Daoy (cell line): ENCODE data around the gene DGKD. TPM values are rescaled to one million over a fixed set of nuclear protein-coding genes. Genes with fewer than 3 reads are reported as not detected.
"Not testable (repeated sequence)": the region's sequence is repeated elsewhere in the genome, so short reads cannot be mapped to it uniquely, and the experiment has no call there.

ENCODE experiments used
- DNase-seq: peaks from one replicate; pipeline ENCODE4 v3.0.0-alpha.2; 2015; ENCODE audit warnings: low read depth
- total RNA-seq: library from RNA; depleted of rRNA; stranded (reverse); fragments of >200 nt; shearing (Covaris generic); gene quantifications from 2 replicates; pipeline ENCODE4 v1.2.3, GENCODE V29; 2014; rRNA removed

The DGKD gene, protein sequence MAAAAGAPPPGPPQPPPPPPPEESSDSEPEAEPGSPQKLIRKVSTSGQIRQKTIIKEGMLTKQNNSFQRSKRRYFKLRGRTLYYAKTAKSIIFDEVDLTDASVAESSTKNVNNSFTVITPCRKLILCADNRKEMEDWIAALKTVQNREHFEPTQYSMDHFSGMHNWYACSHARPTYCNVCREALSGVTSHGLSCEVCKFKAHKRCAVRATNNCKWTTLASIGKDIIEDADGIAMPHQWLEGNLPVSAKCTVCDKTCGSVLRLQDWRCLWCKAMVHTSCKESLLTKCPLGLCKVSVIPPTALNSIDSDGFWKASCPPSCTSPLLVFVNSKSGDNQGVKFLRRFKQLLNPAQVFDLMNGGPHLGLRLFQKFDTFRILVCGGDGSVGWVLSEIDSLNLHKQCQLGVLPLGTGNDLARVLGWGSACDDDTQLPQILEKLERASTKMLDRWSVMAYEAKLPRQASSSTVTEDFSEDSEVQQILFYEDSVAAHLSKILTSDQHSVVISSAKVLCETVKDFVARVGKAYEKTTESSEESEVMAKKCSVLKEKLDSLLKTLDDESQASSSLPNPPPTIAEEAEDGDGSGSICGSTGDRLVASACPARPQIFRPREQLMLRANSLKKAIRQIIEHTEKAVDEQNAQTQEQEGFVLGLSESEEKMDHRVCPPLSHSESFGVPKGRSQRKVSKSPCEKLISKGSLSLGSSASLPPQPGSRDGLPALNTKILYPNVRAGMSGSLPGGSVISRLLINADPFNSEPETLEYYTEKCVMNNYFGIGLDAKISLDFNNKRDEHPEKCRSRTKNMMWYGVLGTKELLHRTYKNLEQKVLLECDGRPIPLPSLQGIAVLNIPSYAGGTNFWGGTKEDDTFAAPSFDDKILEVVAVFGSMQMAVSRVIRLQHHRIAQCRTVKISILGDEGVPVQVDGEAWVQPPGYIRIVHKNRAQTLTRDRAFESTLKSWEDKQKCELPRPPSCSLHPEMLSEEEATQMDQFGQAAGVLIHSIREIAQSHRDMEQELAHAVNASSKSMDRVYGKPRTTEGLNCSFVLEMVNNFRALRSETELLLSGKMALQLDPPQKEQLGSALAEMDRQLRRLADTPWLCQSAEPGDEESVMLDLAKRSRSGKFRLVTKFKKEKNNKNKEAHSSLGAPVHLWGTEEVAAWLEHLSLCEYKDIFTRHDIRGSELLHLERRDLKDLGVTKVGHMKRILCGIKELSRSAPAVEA
- 13.5 TPM in 2 replicates for total RNA-seq

- peak; percentile 68 for DNase-seq
These were observed at the start of gene DGKD for GRCh38 chr2:233353769-233354499. TSS of gene DGKD (plus strand) at chr2:233354494. CDS start at chr2:233354519, 25 bp downstream.

GRCh38 chr2:233307565-233307964 lies 46.7 kb upstream of the DGKD start, which contains the start of gene SAG:
TSS of gene SAG (plus strand) at chr2:233307816. CDS start at chr2:233309190, 1,374 bp downstream.
- DNase-seq: no peak

DNA sequence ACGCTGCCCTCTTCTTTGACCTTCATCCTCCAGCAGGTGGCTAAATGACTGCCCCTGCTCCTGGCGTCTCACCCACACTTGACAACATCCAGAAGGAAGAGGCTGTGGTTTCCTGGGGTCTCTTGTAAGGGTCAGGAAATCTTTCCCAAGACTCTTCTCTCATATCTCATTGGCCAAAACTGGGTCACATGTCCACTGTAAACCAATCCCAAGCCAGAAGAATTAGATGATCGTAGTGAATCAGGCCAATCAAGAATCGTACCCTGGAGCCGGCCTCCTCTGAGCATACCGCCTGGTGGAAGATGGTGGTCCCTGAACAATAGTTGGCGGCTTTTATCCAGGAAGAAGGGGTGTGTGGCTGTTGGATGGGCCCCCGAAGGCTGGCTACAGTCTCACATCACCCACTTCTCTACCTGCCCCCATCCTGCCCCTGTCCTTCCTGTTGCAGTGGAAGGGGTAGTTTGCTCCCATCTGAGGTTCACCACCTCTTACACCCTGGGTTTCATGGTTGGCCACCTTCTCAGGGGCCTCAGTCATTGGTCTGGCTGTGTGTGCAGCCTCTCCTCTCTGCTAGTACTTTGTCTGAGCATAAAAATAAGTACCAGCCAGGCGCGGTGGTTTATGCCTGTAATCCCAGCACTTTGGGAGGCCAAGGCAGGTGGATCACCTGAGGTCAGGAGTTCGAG lies 42.9 kb upstream of the DGKD start:
- DNase-seq: no peak

GRCh38 chr2:233312874-233313273 lies 41.4 kb upstream of the DGKD start:
- DNase-seq: no peak

- no peak for DNase-seq
These were observed 39.9 kb upstream of the DGKD start for GRCh38 chr2:233314180-233314925.

GRCh38 chr2:233317196-233317943 lies 36.9 kb upstream of the DGKD start:
- no peak for DNase-seq

GRCh38 chr2:233319256-233319655 lies 35.0 kb upstream of the DGKD start:
- DNase-seq: no peak

DNA sequence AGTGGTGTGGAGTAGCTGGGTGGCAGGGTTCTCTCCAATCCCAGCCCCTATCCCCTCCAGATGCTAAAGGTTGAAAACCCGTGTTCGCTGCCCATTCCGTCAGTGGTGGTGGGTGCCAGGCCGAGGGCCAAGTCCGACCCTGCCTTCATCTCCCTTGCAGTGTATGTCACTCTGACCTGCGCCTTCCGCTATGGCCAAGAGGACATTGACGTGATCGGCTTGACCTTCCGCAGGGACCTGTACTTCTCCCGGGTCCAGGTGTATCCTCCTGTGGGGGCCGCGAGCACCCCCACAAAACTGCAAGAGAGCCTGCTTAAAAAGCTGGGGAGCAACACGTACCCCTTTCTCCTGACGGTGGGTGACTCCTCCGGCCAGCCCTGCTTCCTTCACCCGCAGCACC lies 33.8 kb upstream of the DGKD start:
- DNase-seq: no peak

- DNase-seq: no peak
These were observed 33.1 kb upstream of the DGKD start for GRCh38 chr2:233321166-233321565.

DNA sequence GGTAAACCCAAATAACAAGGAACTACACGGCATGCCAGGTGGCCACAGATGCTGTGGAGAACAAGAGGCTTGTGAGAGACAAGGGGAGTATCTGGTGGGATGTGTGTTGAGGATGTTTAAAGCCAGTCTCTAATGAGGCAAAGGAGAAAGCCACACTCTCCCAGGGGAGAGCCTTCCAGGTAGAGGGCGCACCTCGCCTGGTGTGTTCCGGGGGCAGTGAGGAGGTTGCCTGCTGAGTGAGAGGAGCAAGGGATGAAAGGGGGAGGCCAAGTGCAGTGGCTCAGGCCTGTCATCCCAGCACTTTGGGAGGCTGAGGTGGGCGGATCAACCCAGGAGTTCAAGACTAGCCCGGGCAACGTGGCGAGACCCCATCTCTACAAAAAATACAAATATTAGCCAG lies 30.4 kb upstream of the DGKD start:
- no peak for DNase-seq

DNA sequence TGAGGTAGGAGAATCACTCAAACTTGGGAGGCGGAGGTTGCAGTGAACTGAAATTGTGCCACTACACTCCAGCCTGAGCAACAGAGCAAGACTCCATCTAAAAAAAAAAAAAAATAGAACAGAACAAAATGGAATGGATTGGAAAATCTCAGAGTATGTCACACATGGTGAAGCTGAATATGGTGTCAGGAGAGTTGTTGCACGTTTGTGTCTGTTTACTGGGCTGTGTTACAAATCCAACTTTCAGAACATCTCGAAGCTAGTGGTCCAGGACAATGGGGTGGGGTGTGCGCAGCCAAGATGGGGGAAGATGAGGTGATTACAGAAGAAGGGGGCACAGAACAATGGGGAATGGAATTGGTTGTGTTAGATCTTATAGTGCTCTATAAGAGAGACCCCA lies 29.0 kb upstream of the DGKD start:
- DNase-seq: no peak

- no peak for DNase-seq
These were observed 28.5 kb upstream of the DGKD start for GRCh38 chr2:233325814-233326213.

GRCh38 chr2:233326500-233326899 lies 27.8 kb upstream of the DGKD start:
- no peak for DNase-seq

DNA sequence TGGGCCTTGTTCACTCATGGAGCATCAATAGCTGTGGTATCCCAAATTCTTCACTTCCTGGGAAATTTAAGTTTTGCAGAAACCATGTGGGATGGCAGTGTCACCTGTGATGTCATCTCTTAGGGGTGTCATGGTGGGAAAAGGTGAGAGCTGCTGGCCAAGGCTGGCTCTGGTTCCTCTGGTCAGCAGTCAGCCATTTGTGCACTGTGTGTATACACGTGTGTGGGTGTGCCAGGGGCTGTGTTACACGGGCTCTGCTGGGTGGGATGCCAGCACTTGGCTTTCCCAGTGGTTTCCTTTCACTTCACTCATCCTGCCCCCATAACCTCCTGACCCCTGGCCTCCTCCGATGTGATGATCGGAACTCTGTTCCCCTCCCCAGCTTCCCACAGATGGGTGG lies 25.4 kb upstream of the DGKD start:
- no peak for DNase-seq

GRCh38 chr2:233329489-233330135 lies 24.7 kb upstream of the DGKD start:
- DNase-seq: peak; percentile 89

GRCh38 chr2:233331536-233331935 lies 22.8 kb upstream of the DGKD start:
- DNase-seq: no peak

DNA sequence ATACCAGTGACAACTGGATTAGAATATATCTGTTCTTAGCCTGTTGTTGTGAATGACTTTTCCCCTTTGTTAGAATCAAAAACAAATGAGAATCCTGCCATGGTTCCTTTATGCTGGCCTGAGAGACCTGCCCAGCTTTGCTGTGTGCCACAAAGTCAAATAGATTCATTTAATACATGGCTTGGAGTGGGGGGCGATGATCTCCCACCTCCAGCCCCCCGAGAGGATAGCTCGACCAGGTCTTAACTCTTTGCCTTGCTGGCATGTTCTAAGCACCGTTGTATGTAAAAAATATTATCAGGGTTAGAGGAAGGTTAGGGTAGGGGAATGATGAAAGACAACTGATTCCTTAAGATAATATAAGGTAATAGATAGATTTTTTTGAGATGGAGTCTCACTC lies 22.2 kb upstream of the DGKD start:
- DNase-seq: no peak

DNA sequence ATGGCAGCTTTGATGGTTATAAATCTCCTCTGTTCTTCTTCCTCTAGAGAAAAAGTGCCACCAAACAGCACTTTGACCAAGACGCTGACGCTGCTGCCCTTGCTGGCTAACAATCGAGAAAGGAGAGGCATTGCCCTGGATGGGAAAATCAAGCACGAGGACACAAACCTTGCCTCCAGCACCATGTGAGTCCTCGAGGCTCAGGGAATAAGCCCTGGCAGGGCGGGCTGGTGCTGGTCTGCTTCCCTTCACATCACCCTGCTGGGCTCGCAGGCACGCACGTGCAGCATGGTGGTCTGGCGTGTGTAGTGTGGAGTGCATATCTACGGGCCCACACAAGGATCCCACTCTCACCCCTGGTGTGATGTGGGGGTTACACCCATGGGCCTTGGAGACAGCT lies 19.4 kb upstream of the DGKD start:
- no peak for DNase-seq

DNA sequence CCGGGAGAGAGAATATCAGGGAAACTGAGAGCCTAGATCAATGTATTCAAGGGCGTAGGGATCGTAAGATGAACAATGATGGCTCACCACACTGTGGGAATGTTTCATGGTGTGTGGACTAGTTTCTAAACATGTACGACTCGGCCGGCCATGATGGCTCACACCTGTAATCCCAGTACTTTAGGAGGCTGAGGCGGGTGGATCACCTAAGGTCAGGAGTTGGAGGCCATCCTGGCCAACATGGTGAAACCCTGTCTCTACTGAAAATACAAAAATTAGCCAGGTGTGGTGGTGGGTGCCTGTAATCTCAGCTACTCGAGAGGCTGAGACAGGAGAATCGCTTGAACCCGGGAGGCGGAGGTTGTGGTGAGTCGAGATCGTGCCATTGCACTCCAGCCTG lies 18.2 kb upstream of the DGKD start:
- DNase-seq: not testable (repeated sequence)
